Thyroid gland (tissue), 4 donors: ENCODE data around the gene ESRRB. TPM values are rescaled to one million over a fixed set of nuclear protein-coding genes. Genes with fewer than 3 reads are reported as not detected.

Experiments used
- DNase-seq, 2 donors: peaks; one replicate each; pipeline ENCODE4 v3.0.0-alpha.2; 2019
- H3K27ac ChIP-seq, 3 donors: fragments of 200-600 bp; sonication (generic); 1 replicate in 2 of 3; 2 replicates in 1 of 3; pipeline ENCODE4 v1.5.1; 2016 to 2019; ENCODE audit warnings: mild to moderate bottlenecking in 1 of 3, moderate library complexity in 1 of 3
- H3K27me3 ChIP-seq: fragments of 200-600 bp; sonication (generic); one replicate; pipeline ENCODE4 v1.5.1; 2019
- H3K36me3 ChIP-seq, 2 donors: fragments of 200-600 bp; sonication (generic); one replicate each; pipeline ENCODE4 v1.5.1; 2016 to 2019
- H3K4me1 ChIP-seq, 2 donors: fragments of 200-600 bp; sonication (generic); one replicate each; pipeline ENCODE4 v1.5.1; 2017 to 2019
- H3K4me3 ChIP-seq, 3 donors: fragments of 200-600 bp; sonication (generic); replicated peaks in 1 of 3; 1 replicate in 2 of 3; 2 replicates in 1 of 3; pipeline ENCODE4 v1.5.1; 2016; ENCODE audit warnings: mild to moderate bottlenecking in 1 of 3
- H3K9me3 ChIP-seq: fragments of 200-600 bp; sonication (generic); one replicate; pipeline ENCODE4 v1.5.1; 2017
- POLR2A ChIP-seq, 2 donors: fragments of 450-650 bp; IDR thresholded peaks; one replicate each; pipeline ENCODE4 v1.6.1; 2017; ENCODE audit warnings: antibody characterized with exemption in 2 of 2, mild to moderate bottlenecking in 2 of 2, moderate library complexity in 1 of 2
- WGBS, 2 donors: methylation state at CpG; one replicate each; pipeline ENCODE4 v1.1.5; 2017; 5-methylcytosine and 5-hydroxymethylcytosine counted together
- intact Hi-C: fragments of 100-400 bp; cut with DNase I; formaldehyde crosslinking; loops from one replicate; pipeline ENCODE4 v1.15.1; 2023
- total RNA-seq, 4 donors: library from RNA; depleted of rRNA; stranded (reverse); fragments of >200 nt; gene quantifications; one replicate each; pipeline ENCODE4 v1.2.3, GENCODE V29; 2016
- TF ChIP-seq, protein P1 (sequence below), 6 experiments: fragments of 200-600 bp in 3 of 6; fragments of 450-650 bp in 3 of 6; sonication (generic) in 3 of 6; IDR thresholded peaks; one replicate each; pipeline ENCODE4 v1.5.1; 2016 to 2019; ENCODE audit warnings: antibody characterized with exemption in 6 of 6, mild to moderate bottlenecking in 2 of 6, inconsistent platforms in 1 of 6, moderate library complexity in 1 of 6

ESRRB gene
- total RNA-seq, 4 donors from 2014 or later: not detected

GRCh38 chr14:76465664-76466063 lies 89.7 kb downstream of the ESRRB start:
- Histone ChIP-seq H3K4me1 (no peaks in the 10 kb centered on the region), H3K27me3 (no peaks in the 10 kb centered on the region), H3K4me3 (no peak overlapping the region), H3K36me3 (no peaks in the 10 kb centered on the region), H3K27ac (no peak overlapping the region), H3K9me3 (no peaks in the 10 kb centered on the region)
- WGBS, 2 donors: 45 to 57% methylated on average over 3 to 9 of the region's 9 CpGs
- intact Hi-C loops: no loop called here
- TF ChIP-seq POLR2A (IDR thresholded peaks at IDR 0.05): no peak
- TF ChIP-seq, protein P1, sequence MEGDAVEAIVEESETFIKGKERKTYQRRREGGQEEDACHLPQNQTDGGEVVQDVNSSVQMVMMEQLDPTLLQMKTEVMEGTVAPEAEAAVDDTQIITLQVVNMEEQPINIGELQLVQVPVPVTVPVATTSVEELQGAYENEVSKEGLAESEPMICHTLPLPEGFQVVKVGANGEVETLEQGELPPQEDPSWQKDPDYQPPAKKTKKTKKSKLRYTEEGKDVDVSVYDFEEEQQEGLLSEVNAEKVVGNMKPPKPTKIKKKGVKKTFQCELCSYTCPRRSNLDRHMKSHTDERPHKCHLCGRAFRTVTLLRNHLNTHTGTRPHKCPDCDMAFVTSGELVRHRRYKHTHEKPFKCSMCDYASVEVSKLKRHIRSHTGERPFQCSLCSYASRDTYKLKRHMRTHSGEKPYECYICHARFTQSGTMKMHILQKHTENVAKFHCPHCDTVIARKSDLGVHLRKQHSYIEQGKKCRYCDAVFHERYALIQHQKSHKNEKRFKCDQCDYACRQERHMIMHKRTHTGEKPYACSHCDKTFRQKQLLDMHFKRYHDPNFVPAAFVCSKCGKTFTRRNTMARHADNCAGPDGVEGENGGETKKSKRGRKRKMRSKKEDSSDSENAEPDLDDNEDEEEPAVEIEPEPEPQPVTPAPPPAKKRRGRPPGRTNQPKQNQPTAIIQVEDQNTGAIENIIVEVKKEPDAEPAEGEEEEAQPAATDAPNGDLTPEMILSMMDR (IDR thresholded peaks at IDR 0.05): no peak
- peak; percentile 23 to 35 for DNase-seq

DNA sequence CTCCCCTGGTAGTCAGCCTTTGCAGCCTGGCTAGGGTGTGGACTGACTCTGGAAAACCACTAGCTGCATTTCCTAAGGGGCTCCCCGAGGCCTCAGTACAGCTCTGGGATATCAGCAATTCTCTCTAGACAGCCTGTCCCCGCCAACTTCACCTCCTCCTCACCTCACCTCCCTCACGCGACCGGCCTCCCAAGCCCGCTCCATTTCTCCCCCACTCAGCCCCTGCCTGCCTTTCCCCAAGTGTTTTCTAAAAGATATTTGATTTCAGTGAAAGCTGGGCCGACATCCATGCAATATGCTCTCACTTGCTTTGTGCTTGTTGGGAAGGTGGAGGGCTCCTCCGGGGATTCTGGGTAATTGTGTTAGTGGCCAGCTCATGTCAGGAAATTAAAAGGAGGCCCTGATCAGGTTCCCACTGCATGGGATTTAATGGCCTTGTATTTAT lies 91.8 kb downstream of the ESRRB start:
- intact Hi-C loops: no loop called here
- Histone ChIP-seq H3K4me3 (no peak overlapping the region), H3K36me3 (no peaks in the 10 kb centered on the region), H3K27me3 (no peaks in the 10 kb centered on the region), H3K4me1 (no peaks in the 10 kb centered on the region), H3K9me3 (no peaks in the 10 kb centered on the region), H3K27ac (no peak overlapping the region)
- no peak for TF ChIP-seq POLR2A (IDR thresholded peaks at IDR 0.05)
- TF ChIP-seq, protein P1 (IDR thresholded peaks at IDR 0.05): no peak
- no peak for DNase-seq
- 61 to 86% methylated on average over 8 of the region's 8 CpGs for WGBS, 2 donors

DNA sequence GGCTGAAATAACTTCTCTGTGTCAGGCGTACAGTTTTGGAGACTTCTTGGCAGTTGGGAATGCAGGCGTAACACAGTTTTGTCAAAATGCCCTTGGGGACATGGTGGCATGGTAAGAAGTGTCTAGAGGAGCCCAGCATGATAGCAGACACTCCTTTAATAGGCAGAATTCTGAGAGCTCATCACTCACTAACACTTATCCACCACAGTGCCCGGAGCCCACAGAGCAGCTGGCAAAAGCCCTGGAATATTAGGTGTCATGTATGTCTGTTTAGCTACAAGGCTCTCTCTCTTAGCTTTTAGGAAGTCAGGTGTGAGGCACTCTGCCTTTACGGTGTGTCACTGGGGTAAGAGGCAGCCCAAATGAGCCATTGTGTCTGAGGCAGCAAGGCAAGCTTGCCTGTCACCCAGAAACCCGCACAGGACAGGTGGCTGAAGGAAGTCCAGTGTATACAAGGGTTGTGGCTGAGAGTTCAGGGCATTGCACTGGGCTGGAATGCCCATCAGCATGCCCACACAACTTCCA lies 96.3 kb downstream of the ESRRB start:
- Histone ChIP-seq H3K27me3 (no peaks in the 10 kb centered on the region), H3K4me3 (no peak overlapping the region), H3K27ac (no peak overlapping the region), H3K36me3 (no peaks in the 10 kb centered on the region), H3K9me3 (no peaks in the 10 kb centered on the region), H3K4me1 (peaks cover 7 to 10% of the 10 kb centered on the region in 2 donors)
- DNase-seq: no peak
- intact Hi-C loops: no loop called here
- TF ChIP-seq, protein P1 (IDR thresholded peaks at IDR 0.05): no peak
- no peak for TF ChIP-seq POLR2A (IDR thresholded peaks at IDR 0.05)
- 97 to 98% methylated on average over 5 of the region's 5 CpGs for whole genome bisulfite sequencing, 2 donors

DNA sequence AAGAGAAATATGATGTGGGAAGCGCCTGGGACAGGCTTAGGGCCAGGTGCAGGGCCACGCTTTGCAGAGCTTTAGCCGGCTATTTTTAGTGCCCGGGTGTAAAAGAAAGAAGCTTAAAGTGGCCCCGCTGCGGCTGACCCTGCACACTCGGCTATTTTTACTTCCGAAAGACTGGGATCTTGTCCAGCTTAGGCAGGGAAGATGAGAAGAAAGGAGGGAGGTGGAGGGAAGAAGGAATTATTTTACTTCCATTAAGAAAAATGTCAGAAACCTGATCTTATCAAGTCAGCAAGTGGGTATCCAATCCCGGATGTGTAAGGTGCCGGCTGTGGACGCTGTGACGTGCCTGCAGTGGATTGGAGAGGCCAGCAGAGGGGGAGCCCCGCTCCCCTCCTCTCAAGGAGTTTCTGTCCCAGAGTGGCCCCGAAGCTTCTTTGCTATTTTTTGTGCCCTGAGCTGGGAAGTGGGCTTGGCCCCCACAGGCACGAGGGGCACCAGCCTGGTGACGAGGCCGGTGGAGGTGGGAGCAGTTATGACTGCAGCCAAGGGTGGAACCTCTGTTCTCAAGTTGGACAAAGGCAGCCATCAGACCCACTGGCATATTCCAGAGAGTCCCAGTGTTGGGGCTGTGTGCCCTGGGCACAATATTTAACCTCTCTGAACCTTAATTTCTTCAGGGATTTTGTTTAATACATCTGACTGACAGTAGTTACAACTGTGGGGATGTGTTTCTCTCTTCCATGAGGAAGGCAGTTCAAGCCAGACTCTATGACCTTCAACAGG lies 97.7 kb downstream of the ESRRB start:
- H3K4me3 ChIP-seq: no peak overlapping the region
- no peaks in the 10 kb centered on the region for H3K9me3 ChIP-seq
- intact Hi-C loops: no loop called here
- H3K27ac ChIP-seq: peak overlapping the region in 2 of 3 donors; percentile 32 to 67
- TF ChIP-seq, protein P1 (IDR thresholded peaks at IDR 0.05): peak in 4 of 6 experiments; percentile 7 to 31 (median 15)
- peak in 1 of 2 donors; percentile 9 for TF ChIP-seq POLR2A (IDR thresholded peaks at IDR 0.05)
- no peaks in the 10 kb centered on the region for H3K36me3 ChIP-seq
- peak; percentile 57 to 62 for DNase-seq
- H3K4me1 ChIP-seq: peaks cover 7 to 10% of the 10 kb centered on the region in 2 donors
- 11 to 12% methylated on average over 17 of the region's 17 CpGs for WGBS, 2 donors
- H3K27me3 ChIP-seq: no peaks in the 10 kb centered on the region

DNA sequence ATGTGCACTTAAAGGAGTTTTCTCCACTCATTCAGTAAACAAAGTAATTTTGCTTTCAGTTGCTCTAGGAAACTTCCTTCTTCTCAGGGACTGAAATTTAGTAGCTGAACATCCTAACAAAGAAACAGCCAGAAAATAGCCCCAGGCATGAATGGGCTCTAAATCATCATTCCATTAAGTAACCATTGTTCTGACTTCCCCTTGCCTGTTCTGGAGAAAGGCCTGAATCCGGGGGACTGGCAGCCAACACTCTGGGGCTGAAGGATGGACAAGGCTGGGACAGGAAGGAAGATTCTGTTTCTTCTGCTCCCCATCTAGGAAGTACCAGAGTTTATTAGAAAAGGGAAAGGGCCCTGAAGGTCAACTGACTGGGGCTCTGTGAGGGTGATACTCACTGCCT lies 104.5 kb downstream of the ESRRB start:
- Histone ChIP-seq H3K9me3 (no peaks in the 10 kb centered on the region), H3K4me1 (no peaks in the 10 kb centered on the region), H3K27ac (no peak overlapping the region), H3K36me3 (no peaks in the 10 kb centered on the region), H3K4me3 (no peak overlapping the region), H3K27me3 (no peaks in the 10 kb centered on the region)
- DNase-seq: no peak
- 57 to 89% methylated on average over 1 of the region's 1 CpG for WGBS, 2 donors
- intact Hi-C loops: no loop called here
- no peak for TF ChIP-seq POLR2A (IDR thresholded peaks at IDR 0.05)
- TF ChIP-seq, protein P1 (IDR thresholded peaks at IDR 0.05): no peak
